Subcutaneous abdominal adipose tissue (tissue), 5 donors: ENCODE results near the gene LY6G5C.

Experiments used
- H3K27ac ChIP-seq: one replicate; pipeline ENCODE4 v1.7.0; 2013; ENCODE audit warnings: low read depth, mild to moderate bottlenecking, inconsistent platforms, low read length, moderate library complexity
- H3K27me3 ChIP-seq, 5 donors: one replicate each; pipeline ENCODE4 v1.7.0; 2013; ENCODE audit warnings: low read length in 5 of 5, inconsistent platforms in 1 of 5; ENCODE audit not compliant: control insufficient read depth in 5 of 5, insufficient read depth in 4 of 5
- H3K36me3 ChIP-seq, 5 donors: one replicate each; pipeline ENCODE4 v1.7.0; 2013; ENCODE audit warnings: low read length in 5 of 5; ENCODE audit not compliant: control insufficient read depth in 5 of 5, insufficient read depth in 5 of 5
- H3K4me1 ChIP-seq, 5 donors: one replicate each; pipeline ENCODE4 v1.7.0; 2013; ENCODE audit warnings: low read length in 5 of 5, mild to moderate bottlenecking in 3 of 5, moderate library complexity in 1 of 5; ENCODE audit not compliant: control insufficient read depth in 5 of 5, insufficient read depth in 5 of 5
- H3K4me3 ChIP-seq, 5 donors: one replicate each; pipeline ENCODE4 v1.7.0; 2013; ENCODE audit warnings: low read length in 5 of 5, low read depth in 1 of 5
- H3K9ac ChIP-seq, 5 donors: one replicate each; pipeline ENCODE4 v1.7.0; 2013; ENCODE audit warnings: low read length in 5 of 5, mild to moderate bottlenecking in 4 of 5, moderate library complexity in 3 of 5
- H3K9me3 ChIP-seq, 5 donors: one replicate each; pipeline ENCODE4 v1.7.0; 2013; ENCODE audit warnings: low read length in 5 of 5; ENCODE audit not compliant: control insufficient read depth in 5 of 5
- donor health status: healthy.
- donor health status: healthy.
- donor health status: healthy.
- donor health status: healthy.
- donor health status: healthy.

The LY6G5C gene

DNA sequence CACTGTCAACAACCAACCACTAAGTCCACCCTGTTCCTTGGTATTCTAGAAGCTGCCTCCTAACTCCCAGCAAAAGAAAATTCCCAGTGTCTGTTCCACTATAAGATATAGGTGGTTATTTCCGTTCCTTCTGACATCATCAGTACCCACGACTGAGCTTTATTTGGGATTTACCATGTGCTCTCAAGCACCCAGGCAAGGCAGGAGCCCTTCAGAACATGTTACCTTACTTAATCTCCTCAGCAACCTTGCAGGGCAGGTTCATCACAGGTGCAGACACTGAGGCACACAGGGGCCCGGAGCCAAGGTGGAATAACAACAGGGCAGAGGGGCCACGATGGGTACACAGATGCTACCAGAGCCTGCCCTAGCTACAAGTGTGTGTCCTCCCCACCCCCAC is 11.5 kb upstream of the LY6G5C start:
- no peaks in the 10 kb centered on the region for H3K9me3 ChIP-seq
- H3K4me1 ChIP-seq, result peaks cover 0 to 3% (median 0%) of the 10 kb centered on the region in 5 donors
- H3K9ac ChIP-seq, result no peak overlapping the region
- H3K27ac ChIP-seq, result no peak overlapping the region
- H3K27me3 ChIP-seq, result no peaks in the 10 kb centered on the region
- peaks cover 3 to 96% (median 78%) of the 10 kb centered on the region in 5 donors for H3K36me3 ChIP-seq
- H3K4me3 ChIP-seq, result no peak overlapping the region

DNA sequence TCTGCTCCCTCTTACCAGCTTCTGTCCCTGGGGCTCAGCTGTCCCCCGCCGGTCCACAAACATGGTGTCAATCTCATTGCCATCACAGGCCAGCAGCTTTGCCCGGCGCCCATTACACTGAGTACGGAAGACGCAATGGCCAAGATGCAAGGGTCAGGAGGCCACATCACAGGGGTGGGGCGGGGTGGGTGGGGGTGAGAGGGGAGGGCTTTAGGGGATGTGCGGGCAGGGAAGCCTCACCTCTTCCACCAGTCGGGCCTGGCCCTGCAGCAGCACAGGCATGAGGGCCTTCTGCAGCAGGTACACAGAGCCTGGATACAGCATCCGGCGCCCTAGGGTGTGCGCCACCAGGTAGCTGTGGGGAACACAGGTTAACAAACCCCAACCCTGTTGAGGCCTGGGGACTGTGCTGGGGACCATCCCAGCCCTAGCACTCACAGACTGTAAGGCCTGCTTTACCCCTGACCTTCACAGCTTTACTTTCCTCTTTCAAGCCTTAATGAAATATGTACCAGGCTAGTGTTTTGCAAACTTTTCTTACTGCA is 10.8 kb upstream of the LY6G5C start:
- H3K4me3 ChIP-seq, result no peak overlapping the region
- H3K4me1 ChIP-seq, result peaks cover 0 to 1% (median 0%) of the 10 kb centered on the region in 5 donors
- H3K9ac ChIP-seq, result no peak overlapping the region
- no peaks in the 10 kb centered on the region for H3K9me3 ChIP-seq
- H3K36me3 ChIP-seq, result peaks cover 3 to 96% (median 81%) of the 10 kb centered on the region in 5 donors
- H3K27ac ChIP-seq, result no peak overlapping the region
- no peaks in the 10 kb centered on the region for H3K27me3 ChIP-seq

DNA sequence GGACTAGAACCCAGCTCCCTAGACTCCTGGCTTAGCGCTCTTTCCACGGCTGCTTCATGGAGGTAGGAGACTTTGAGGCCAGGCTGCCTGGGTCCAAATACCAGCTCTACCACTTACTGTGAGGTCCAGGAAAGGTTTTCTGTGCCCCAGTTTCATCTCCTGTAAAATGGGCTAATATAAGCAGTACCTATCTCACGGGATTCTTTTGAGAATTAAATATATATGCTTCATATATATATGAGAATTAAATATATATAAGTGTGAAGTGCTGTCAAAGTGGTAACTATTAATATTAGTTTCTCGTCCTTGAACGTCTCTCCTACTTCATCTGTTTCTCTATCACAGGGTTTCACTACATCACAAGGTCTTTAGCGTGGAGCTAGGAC is 10.2 kb upstream of the LY6G5C start:
- Histone ChIP-seq H3K27ac (no peak overlapping the region), H3K4me3 (no peak overlapping the region), H3K36me3 (peaks cover 3 to 96% (median 84%) of the 10 kb centered on the region in 5 donors), H3K9ac (no peak overlapping the region), H3K9me3 (no peaks in the 10 kb centered on the region), H3K4me1 (no peaks in the 10 kb centered on the region), H3K27me3 (no peaks in the 10 kb centered on the region)

DNA sequence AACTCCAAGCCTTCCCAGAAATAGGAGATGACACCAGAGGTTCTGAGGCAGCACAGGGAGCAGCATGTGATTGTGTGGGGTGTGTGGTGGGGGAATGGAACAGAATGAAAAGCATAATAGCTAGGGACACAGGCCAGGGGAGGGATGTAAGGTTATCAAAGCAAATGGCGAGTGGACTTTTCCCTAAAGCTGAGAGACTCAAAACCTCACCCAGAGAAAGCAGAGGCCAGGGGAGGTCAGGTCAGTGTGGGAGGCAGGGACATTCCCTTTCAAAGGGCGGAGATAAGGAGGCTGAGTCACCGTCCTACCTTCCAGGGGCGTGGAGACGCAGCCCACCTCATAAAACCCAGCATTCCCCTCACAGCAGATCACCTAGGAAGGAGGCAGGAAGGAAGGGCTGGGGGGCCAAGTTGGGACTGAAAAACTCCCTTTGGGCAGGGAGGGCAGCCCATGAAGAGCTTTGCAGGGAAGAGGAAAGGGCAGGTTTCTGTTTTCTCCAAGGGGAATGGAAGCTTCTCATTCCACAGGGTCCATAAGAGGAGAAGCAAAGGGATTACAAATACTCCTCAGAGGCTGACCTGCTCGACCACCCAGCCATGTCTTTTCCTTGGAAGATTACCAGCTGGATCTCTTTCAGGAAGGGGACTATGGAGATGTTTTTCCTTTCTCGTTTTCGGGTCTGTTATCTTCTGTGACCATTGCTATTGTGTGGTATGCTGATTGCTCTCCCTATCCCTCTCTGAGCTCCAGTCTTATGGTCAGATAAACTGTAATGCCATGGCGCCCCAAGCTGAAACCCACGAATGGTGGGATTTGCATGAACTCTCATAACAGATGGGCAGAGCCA is 9.6 kb upstream of the LY6G5C start:
- H3K36me3 ChIP-seq, result peaks cover 3 to 97% (median 87%) of the 10 kb centered on the region in 5 donors
- H3K9me3 ChIP-seq, result no peaks in the 10 kb centered on the region
- no peaks in the 10 kb centered on the region for H3K4me1 ChIP-seq
- H3K4me3 ChIP-seq, result no peak overlapping the region
- H3K27ac ChIP-seq, result no peak overlapping the region
- H3K9ac ChIP-seq, result no peak overlapping the region
- H3K27me3 ChIP-seq, result no peaks in the 10 kb centered on the region

DNA sequence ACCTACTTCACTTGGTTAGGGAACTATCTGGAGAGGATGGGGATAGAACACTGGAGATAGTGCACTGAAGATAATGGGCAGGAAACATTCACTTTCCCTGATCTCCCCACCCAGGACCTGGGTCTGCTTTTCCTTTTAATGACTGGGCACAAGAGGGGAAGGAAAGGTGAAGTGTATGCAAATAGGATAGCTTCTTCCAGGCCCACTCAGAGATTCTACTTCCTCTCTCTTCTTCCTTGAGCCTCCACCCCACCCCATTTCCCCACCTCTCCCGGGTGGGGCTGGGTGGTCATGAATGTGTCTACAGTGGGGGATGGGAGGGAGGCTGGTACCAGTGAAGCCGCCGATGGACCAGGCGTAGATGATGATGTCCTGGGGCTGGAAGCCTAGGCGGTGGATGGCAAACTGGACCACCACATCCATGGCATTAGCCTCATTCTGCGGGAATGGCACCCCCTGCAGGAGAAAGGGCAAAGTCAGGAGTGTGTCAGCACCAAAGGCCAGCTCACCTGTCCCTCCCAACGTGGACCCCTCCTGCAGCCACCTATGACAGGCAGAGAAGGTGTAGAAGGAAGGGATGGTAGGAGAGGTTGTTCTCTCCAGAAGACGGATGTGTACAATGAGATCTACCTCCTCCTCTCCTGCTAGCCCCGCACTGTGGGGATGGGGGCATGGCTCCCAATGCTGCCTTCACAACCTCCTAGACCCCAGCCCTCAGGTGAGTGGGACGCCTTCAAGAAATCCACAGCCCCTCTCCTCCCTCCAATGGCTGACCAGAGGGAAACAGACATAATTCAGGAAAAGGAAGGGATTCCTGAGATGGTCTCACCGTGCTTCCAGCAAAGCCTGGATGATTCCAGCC is 8.6 kb upstream of the LY6G5C start:
- no peak overlapping the region for H3K27ac ChIP-seq
- H3K4me3 ChIP-seq, result no peak overlapping the region
- peaks cover 3 to 94% (median 86%) of the 10 kb centered on the region in 5 donors for H3K36me3 ChIP-seq
- H3K4me1 ChIP-seq, result no peaks in the 10 kb centered on the region
- peak overlapping the region in 1 of 5 donors; percentile 7 for H3K9ac ChIP-seq
- no peaks in the 10 kb centered on the region for H3K9me3 ChIP-seq
- no peaks in the 10 kb centered on the region for H3K27me3 ChIP-seq

DNA sequence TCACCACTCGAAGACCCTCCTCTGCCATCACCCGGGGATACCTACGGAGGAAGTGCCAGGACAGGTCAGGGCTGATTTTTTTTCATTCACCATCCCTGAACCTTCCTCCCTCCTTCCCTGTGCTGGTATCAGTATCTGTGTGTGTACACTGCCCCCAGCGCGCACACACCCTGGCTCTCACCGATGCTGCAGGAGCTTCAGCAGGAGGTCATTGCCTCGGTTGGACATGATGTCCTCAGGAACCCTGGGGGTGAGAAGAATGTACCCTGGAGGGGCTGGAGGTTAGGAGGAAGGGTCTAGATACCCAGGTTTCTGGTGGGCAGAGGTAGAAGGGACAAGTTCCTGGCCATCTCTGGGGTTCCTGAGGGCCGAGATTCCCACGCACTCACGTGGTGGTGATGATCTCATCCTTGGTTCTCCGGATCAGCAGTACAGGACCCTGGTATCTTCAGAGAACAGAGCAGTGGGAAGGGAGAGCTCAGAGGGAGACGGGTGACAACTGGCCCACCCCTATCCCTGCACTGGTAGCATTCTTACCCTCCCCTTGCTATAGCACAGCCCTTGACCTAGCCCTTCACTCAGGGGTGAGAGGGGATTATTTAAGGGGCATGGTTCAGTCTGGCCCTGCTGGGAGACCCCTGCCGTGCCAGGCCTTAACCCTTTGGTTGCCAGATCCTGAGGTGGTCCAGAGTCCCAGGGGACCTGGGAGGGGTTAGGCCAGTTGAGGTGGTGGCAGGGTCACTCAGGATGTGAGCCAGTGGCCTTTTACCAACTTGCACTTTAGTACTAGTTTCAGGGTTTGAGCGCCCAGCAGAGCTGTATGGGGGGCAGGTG is 7.2 kb upstream of the LY6G5C start:
- Histone ChIP-seq H3K4me3 (no peak overlapping the region), H3K36me3 (peaks cover 3 to 82% (median 78%) of the 10 kb centered on the region in 5 donors), H3K4me1 (peaks cover 0 to 3% (median 3%) of the 10 kb centered on the region in 5 donors), H3K9ac (no peak overlapping the region), H3K9me3 (no peaks in the 10 kb centered on the region), H3K27ac (no peak overlapping the region), H3K27me3 (no peaks in the 10 kb centered on the region)

DNA sequence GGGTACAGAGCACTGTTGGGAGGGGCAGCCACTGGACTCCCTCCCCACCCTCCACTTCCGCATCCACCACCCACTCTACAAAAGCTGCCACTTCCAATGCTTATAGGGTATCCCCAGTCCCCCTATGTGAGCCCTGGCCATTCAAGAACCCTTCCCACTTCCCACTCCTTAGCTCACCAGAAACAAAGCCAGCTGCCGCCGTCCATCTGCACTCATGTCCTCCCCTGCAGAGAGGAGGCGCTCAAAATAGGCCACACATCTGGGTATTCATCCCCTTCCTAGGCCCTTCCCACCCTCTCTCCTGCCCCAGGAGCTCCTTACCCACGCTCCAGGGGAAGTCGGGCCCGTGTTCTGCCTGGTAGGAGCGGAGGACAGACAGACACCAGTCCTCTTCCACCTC is 6.5 kb upstream of the LY6G5C start:
- peaks cover 0 to 4% (median 3%) of the 10 kb centered on the region in 5 donors for H3K4me1 ChIP-seq
- H3K9ac ChIP-seq, result no peak overlapping the region
- H3K27me3 ChIP-seq, result no peaks in the 10 kb centered on the region
- no peak overlapping the region for H3K4me3 ChIP-seq
- peaks cover 3 to 75% (median 71%) of the 10 kb centered on the region in 5 donors for H3K36me3 ChIP-seq
- no peak overlapping the region for H3K27ac ChIP-seq
- no peaks in the 10 kb centered on the region for H3K9me3 ChIP-seq

DNA sequence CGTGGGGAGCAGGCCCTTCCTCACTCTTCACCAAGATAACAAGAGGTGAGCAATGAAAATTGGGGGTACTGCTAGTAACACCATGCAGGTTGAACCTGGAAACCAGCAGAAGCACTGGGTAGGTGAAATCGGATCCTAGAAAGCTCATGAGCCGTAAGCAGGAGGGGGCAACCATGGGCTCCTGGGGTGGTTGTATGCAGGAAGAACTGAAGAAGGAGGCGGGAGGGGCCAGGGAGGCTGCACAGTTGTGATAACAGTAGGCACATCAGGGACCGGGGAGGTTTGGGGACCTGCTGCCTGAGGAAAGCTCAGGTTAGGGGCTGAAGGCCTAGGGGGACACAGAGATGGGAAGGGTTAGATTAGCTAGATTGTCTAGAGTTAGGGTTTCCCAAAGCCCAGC is 5.6 kb upstream of the LY6G5C start:
- Histone ChIP-seq H3K9ac (no peak overlapping the region), H3K27me3 (no peaks in the 10 kb centered on the region), H3K36me3 (peaks cover 0 to 67% (median 63%) of the 10 kb centered on the region in 5 donors), H3K4me1 (peaks cover 0 to 9% (median 6%) of the 10 kb centered on the region in 5 donors), H3K9me3 (no peaks in the 10 kb centered on the region), H3K27ac (no peak overlapping the region), H3K4me3 (no peak overlapping the region)

DNA sequence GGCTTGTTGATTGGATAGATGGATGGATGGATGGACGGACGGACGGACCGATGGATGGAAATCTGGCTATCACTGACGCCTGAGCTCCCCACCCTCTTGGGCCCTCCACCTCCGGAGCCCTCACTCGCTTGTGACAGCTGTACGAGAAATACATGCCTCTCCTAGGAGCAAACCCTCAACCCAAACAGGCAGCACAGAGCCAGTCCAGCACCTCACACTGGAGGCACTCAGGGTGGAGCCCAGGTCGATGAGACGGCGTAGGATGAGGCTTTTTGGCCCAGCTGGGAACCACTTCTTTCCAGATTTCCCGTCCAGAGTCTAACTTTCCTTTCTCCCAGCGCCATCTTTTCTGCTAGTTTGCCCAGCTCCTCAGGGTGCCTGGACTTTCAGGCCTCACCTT is 2.7 kb upstream of the LY6G5C start:
- Histone ChIP-seq H3K36me3 (peaks cover 0 to 38% (median 35%) of the 10 kb centered on the region in 5 donors), H3K4me1 (peaks cover 0 to 23% (median 20%) of the 10 kb centered on the region in 5 donors), H3K9ac (no peak overlapping the region), H3K9me3 (no peaks in the 10 kb centered on the region), H3K4me3 (no peak overlapping the region), H3K27ac (no peak overlapping the region), H3K27me3 (no peaks in the 10 kb centered on the region)
